Glutamatergic neuron (in vitro differentiated cells): ENCODE results near the gene PHAX. TPM values are rescaled to one million over a fixed set of nuclear protein-coding genes. Genes with fewer than 3 reads are reported as not detected.
A peak's percentile ranks its signal among the peaks of the same experiment; 100 is the strongest.

Experiments used
- DNase-seq: peaks from one replicate; pipeline ENCODE4 v3.0.0; 2022
- H3K27ac Mint-ChIP-seq: one replicate; pipeline ENCODE4 v1.8.0; 2020; ENCODE audit warnings: mild to moderate bottlenecking, mixed read lengths, inconsistent platforms; ENCODE audit not compliant: unreplicated experiment
- H3K27me3 Mint-ChIP-seq: one replicate; pipeline ENCODE4 v1.8.0; 2020; ENCODE audit warnings: mild to moderate bottlenecking, moderate library complexity, mixed read lengths, inconsistent platforms; ENCODE audit not compliant: unreplicated experiment
- H3K36me3 Mint-ChIP-seq: one replicate; pipeline ENCODE4 v1.8.0; 2020; ENCODE audit warnings: mild to moderate bottlenecking, mixed read lengths, inconsistent platforms; ENCODE audit not compliant: unreplicated experiment
- H3K4me1 Mint-ChIP-seq: one replicate; pipeline ENCODE4 v1.8.0; 2020; ENCODE audit warnings: mild to moderate bottlenecking, low read depth, mixed read lengths, inconsistent platforms; ENCODE audit not compliant: unreplicated experiment
- H3K4me3 Mint-ChIP-seq: one replicate; pipeline ENCODE4 v1.8.0; 2020; ENCODE audit warnings: mild to moderate bottlenecking, mixed read lengths, inconsistent platforms; ENCODE audit not compliant: unreplicated experiment
- H3K9me3 Mint-ChIP-seq: one replicate; pipeline ENCODE4 v1.8.0; 2020; ENCODE audit warnings: mild to moderate bottlenecking, moderate library complexity, mixed read lengths, inconsistent platforms; ENCODE audit not compliant: unreplicated experiment
- CTCF ChIP-seq: fragments of 200-600 bp; sonication (generic); IDR thresholded peaks from one replicate; pipeline ENCODE4 v1.5.0; 2021; ENCODE audit not compliant: partially characterized antibody, unreplicated experiment
- total RNA-seq: library from RNA; stranded (reverse); fragmentation: NEBNext Ultra II Directional; extraction: Animal tissue kit (Norgen Biotek cat#: 25700); gene quantifications from one replicate; pipeline ENCODE4 v1.2.1, GENCODE V29; 2021; ENCODE audit not compliant: unreplicated experiment

Gene PHAX
- total RNA-seq, 1 donor from 2014 or later, result 41.1 TPM

DNA sequence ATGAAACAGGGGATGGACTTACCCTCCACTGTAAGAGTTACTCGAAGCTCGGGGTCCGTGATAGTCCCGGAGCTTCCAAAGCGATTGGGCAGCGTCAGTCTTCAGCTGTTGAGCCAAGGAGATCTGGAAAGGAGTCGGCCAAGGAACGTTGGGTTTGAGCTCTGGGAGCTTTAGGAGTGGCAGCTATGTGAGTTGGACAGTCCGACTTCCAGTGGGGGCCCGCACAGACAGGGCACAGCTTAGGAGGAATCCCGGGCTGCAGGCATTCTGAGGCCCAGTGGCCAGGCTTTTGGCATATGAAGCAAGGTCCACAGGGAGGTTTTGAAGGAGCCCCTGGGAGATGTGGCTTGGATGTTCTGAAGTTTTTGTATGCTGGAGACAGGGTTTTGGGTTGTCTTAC is 72.7 kb downstream of the PHAX start:
- Mint-ChIP-seq H3K36me3 (no peaks in the 10 kb centered on the region), H3K9me3 (peaks cover 2% of the 10 kb centered on the region), H3K4me3 (no peak overlapping the region), H3K27me3 (peaks cover 3% of the 10 kb centered on the region), H3K4me1 (peaks cover 2% of the 10 kb centered on the region), H3K27ac (no peak overlapping the region)
- TF ChIP-seq CTCF, result no peak
- no peak for DNase-seq

- TF ChIP-seq CTCF, result no peak
- H3K4me3 Mint-ChIP-seq, result no peak overlapping the region
- peaks cover 2% of the 10 kb centered on the region for H3K4me1 Mint-ChIP-seq
- no peak for DNase-seq
- no peaks in the 10 kb centered on the region for H3K36me3 Mint-ChIP-seq
- no peak overlapping the region for H3K27ac Mint-ChIP-seq
- H3K27me3 Mint-ChIP-seq, result peaks cover 3% of the 10 kb centered on the region
- peaks cover 2% of the 10 kb centered on the region for H3K9me3 Mint-ChIP-seq
These were observed 73.4 kb downstream of the PHAX start for GRCh38 chr5:126674145-126674544.

DNA sequence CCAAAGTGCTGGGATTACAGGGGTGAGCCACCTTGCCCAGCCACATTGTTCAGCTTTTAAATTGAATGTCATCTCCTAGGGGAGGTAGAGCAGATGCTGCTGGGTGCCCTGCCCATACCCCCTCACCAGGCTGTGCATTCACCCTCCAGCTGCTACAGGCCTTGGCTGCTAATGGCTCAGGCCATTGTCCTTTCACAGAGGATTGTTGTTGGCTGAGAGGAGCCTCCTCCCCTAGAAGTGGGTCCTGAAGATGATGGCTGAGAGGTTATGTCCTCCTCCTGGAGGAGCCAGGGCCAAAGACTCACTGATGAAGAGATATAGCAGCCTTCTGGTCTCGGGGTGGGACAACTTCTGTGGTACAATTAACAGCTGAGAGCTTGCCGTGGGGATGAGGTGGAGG is 74.6 kb downstream of the PHAX start:
- peaks cover 2% of the 10 kb centered on the region for H3K9me3 Mint-ChIP-seq
- H3K27me3 Mint-ChIP-seq, result peaks cover 3% of the 10 kb centered on the region
- H3K36me3 Mint-ChIP-seq, result no peaks in the 10 kb centered on the region
- no peak for TF ChIP-seq CTCF
- no peak for DNase-seq
- H3K27ac Mint-ChIP-seq, result no peak overlapping the region
- H3K4me3 Mint-ChIP-seq, result no peak overlapping the region
- H3K4me1 Mint-ChIP-seq, result peaks cover 10% of the 10 kb centered on the region

- peak; percentile 46 for DNase-seq
- Mint-ChIP-seq H3K27ac (no peak overlapping the region), H3K9me3 (peaks cover 2% of the 10 kb centered on the region), H3K36me3 (no peaks in the 10 kb centered on the region), H3K27me3 (peaks cover 3% of the 10 kb centered on the region), H3K4me1 (peaks cover 12% of the 10 kb centered on the region), H3K4me3 (no peak overlapping the region)
- peak; percentile 77 for TF ChIP-seq CTCF
These were observed 75.5 kb downstream of the PHAX start for GRCh38 chr5:126676195-126676624.

Other genes starting within 250 kb of the PHAX start
- gene GRAMD2B, start 177.5 kb upstream of the PHAX start, total RNA-seq, result 0.69 TPM
- 85.9 TPM for gene ALDH7A1, start 5.7 kb upstream of the PHAX start, total RNA-seq
- gene LMNB1, start 176.2 kb downstream of the PHAX start, total RNA-seq, result 94.3 TPM